C4-2B (cell line): Measurements from ENCODE around the gene FAAH.

ENCODE experiments used
- H3K27ac ChIP-seq: fragments of 450-650 bp; 2 replicates; pipeline ENCODE4 v1.5.1; 2017
- CTCF ChIP-seq: fragments of 450-650 bp; conservative IDR thresholded peaks from 2 replicates; pipeline ENCODE4 v1.5.1; 2017; ENCODE audit warnings: mild to moderate bottlenecking
- ZFX ChIP-seq: fragments of 450-650 bp; IDR thresholded peaks from 2 replicates; pipeline ENCODE4 v1.6.1; 2017

FAAH gene

DNA sequence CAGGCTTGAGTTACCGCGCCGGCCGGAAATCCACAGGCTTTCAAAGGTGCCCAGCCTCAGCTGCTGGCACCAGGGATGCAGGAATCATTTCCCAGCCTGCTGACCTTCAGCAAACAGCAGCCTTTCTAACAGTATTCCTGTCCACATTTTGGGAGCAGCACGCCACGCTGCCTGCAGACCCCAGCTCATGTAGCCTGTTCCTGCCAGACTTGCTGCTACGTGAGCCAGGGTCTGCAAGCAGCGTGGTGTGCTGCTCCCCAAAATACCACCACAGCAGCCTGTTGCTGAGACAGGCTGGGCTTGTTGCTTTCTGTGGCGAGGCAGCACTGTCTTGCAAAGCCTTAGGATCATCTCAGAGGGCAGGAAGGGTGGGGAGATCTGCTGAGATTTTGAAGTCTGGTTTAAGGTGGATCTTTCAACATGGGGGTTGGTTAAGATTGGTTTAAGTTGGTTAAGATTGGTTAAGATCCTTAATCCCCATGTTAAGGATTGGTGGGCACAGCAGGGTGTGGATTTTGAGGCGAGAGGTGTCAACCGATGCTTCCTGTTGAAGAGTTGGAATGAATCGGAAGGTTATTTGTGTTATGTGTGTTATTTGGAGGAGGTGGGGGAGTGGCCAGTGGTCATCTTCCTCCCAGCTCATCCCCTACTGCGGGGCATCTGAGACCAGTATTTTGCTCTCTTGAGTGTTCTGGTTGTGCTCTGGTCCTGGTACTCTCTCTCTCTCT is 12.9 kb downstream of the FAAH start:
- no peak for TF ChIP-seq ZFX
- no peak for TF ChIP-seq CTCF
- no peak overlapping the region; the same call in 1 of the 2 replicates for H3K27ac ChIP-seq

- TF ChIP-seq CTCF, result no peak
- no peak for TF ChIP-seq ZFX
- no peak overlapping the region for H3K27ac ChIP-seq
These were observed 13.5 kb downstream of the FAAH start for GRCh38 chr1:46407636-46408035.

- H3K27ac ChIP-seq, result no peak overlapping the region
- TF ChIP-seq ZFX (no peak), CTCF (no peak)
These were observed 14.4 kb downstream of the FAAH start for GRCh38 chr1:46408356-46409062.

DNA sequence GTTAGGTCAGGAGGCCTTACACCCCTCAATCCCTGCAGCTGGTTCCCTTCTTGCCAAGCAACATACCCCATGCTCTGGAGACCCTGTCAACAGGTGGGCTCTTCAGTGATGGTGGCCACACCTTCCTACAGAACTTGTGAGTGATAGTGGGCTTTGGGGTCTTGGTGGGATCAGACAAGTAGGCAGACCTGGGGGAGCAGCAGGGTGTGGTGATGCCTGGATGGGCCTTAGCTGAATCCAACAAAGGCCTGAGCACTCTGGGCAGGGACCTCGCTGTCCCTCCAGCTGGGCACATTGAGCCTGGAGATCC is 14.9 kb downstream of the FAAH start:
- H3K27ac ChIP-seq, result no peak overlapping the region
- no peak for TF ChIP-seq ZFX
- no peak for TF ChIP-seq CTCF

- TF ChIP-seq CTCF, result no peak
- no peak for TF ChIP-seq ZFX
- no peak overlapping the region for H3K27ac ChIP-seq
These were observed 16.3 kb downstream of the FAAH start for GRCh38 chr1:46410156-46411009.

DNA sequence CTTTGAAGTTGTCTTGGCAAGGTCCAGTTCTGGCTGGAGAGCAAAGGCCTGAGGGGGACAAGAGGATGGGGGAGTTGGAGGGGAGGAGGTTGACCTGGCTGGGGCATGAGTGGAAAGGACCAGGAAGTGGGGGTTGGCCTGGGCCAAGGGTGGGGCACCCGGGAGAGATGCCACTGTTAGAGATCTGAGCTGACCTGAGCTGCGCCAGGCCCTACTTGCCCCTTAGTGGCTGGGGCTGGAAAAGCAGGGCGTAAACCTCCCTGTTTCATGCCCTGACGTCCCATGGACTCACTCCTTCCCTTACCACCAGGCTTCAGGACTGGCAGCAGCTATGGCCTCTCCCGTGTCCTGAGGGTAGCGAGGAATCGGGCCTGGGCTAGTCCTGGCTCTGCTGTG is 16.9 kb downstream of the FAAH start:
- no peak for TF ChIP-seq CTCF
- no peak for TF ChIP-seq ZFX
- no peak overlapping the region for H3K27ac ChIP-seq
